GM18526 (cell line): ENCODE data around the gene UBR2.

Source experiments
- POLR2A ChIP-seq: IDR thresholded peaks from 3 replicates; pipeline ENCODE4 v1.6.1; 2011; ENCODE audit not compliant: insufficient read length; ENCODE audit errors: extremely low read depth

UBR2 gene

GRCh38 chr6:42571611-42572342 lies 7.9 kb downstream of the UBR2 start:
- TF ChIP-seq POLR2A = no peak

GRCh38 chr6:42572523-42572922 lies 8.7 kb downstream of the UBR2 start:
- TF ChIP-seq POLR2A = no peak

- no peak for TF ChIP-seq POLR2A
These were observed 34.5 kb downstream of the UBR2 start for GRCh38 chr6:42598300-42598699.

- TF ChIP-seq POLR2A = no peak
These were observed 35.7 kb downstream of the UBR2 start for GRCh38 chr6:42599558-42599957.

GRCh38 chr6:42604150-42604549 lies 40.3 kb downstream of the UBR2 start:
- no peak for TF ChIP-seq POLR2A

- no peak for TF ChIP-seq POLR2A
These were observed 46.6 kb downstream of the UBR2 start for GRCh38 chr6:42610416-42610815.

GRCh38 chr6:42615518-42615917 lies 51.7 kb downstream of the UBR2 start:
- TF ChIP-seq POLR2A = no peak

GRCh38 chr6:42616716-42617115 lies 52.9 kb downstream of the UBR2 start:
- TF ChIP-seq POLR2A = no peak

GRCh38 chr6:42618105-42618504 lies 54.3 kb downstream of the UBR2 start:
- TF ChIP-seq POLR2A = no peak

GRCh38 chr6:42618686-42619085 lies 54.9 kb downstream of the UBR2 start:
- TF ChIP-seq POLR2A = no peak

GRCh38 chr6:42619963-42620362 lies 56.1 kb downstream of the UBR2 start:
- no peak for TF ChIP-seq POLR2A

GRCh38 chr6:42624601-42625000 lies 60.8 kb downstream of the UBR2 start:
- no peak for TF ChIP-seq POLR2A

- no peak for TF ChIP-seq POLR2A
These were observed 63.2 kb downstream of the UBR2 start for GRCh38 chr6:42627044-42627443.

- TF ChIP-seq POLR2A = no peak
These were observed 63.8 kb downstream of the UBR2 start for GRCh38 chr6:42627674-42628073.

GRCh38 chr6:42628604-42629003 lies 64.8 kb downstream of the UBR2 start:
- TF ChIP-seq POLR2A = no peak

GRCh38 chr6:42629845-42630244 lies 66.0 kb downstream of the UBR2 start:
- no peak for TF ChIP-seq POLR2A

GRCh38 chr6:42637681-42638080 lies 73.9 kb downstream of the UBR2 start:
- no peak for TF ChIP-seq POLR2A

GRCh38 chr6:42642794-42643193 lies 79.0 kb downstream of the UBR2 start:
- no peak for TF ChIP-seq POLR2A

GRCh38 chr6:42644211-42644610 lies 80.4 kb downstream of the UBR2 start:
- no peak for TF ChIP-seq POLR2A
